ENCODE results near the gene ARSB. TPM values are rescaled to one million over a fixed set of nuclear protein-coding genes. Genes with fewer than 3 reads are reported as not detected.
A peak's percentile ranks its signal among the peaks of the same experiment; 100 is the strongest.

Gene ARSB
- total and polyA plus RNA-seq, 2 donors (not counting 1 experiment from before 2014, with no cell fraction given) = 10.1 to 27.7 TPM

- no peak overlapping the region for H2AFZ ChIP-seq (ENCODE audit: low read length)
- H3K36me3 ChIP-seq (ENCODE audit: control insufficient read depth, insufficient read depth, low read length) = peaks cover 1% of the 10 kb centered on the region
- no peaks in the 10 kb centered on the region for H3K27me3 ChIP-seq (ENCODE audit: control insufficient read depth, insufficient read depth, low read length)
- H3K9me3 ChIP-seq (ENCODE audit: control insufficient read depth, insufficient read depth, low read depth, low read length) = no peaks in the 10 kb centered on the region
- no peak for TF ChIP-seq EZH2 (IDR thresholded peaks at IDR 0.05; ENCODE audit: low read length, missing control alignments)
- TF ChIP-seq, protein P1, sequence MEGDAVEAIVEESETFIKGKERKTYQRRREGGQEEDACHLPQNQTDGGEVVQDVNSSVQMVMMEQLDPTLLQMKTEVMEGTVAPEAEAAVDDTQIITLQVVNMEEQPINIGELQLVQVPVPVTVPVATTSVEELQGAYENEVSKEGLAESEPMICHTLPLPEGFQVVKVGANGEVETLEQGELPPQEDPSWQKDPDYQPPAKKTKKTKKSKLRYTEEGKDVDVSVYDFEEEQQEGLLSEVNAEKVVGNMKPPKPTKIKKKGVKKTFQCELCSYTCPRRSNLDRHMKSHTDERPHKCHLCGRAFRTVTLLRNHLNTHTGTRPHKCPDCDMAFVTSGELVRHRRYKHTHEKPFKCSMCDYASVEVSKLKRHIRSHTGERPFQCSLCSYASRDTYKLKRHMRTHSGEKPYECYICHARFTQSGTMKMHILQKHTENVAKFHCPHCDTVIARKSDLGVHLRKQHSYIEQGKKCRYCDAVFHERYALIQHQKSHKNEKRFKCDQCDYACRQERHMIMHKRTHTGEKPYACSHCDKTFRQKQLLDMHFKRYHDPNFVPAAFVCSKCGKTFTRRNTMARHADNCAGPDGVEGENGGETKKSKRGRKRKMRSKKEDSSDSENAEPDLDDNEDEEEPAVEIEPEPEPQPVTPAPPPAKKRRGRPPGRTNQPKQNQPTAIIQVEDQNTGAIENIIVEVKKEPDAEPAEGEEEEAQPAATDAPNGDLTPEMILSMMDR (conservative IDR thresholded peaks at IDR 0.05 in 1 of 2, IDR thresholded peaks at IDR 0.05 in 1 of 2; ENCODE audit: low read depth in 1 of 2, low read length in 2 of 2) = no peak
- no peak overlapping the region for H3K4me2 ChIP-seq (ENCODE audit: extremely low read depth, insufficient read depth, low read length)
- no peak overlapping the region for H3K4me3 ChIP-seq (replicated peaks in 1 of 4; ENCODE audit: control extremely low read depth in 1 of 4, insufficient read depth in 1 of 4, low read depth in 3 of 4, low read length in 4 of 4)
- H4K20me1 ChIP-seq (ENCODE audit: control insufficient read depth, extremely low read depth, insufficient read depth, low read length) = no peaks in the 10 kb centered on the region
- no peak for DNase-seq (ENCODE audit: low read depth in 2 of 2)
- H3K9ac ChIP-seq (ENCODE audit: insufficient read depth, low read length) = no peak overlapping the region
- H3K4me1 ChIP-seq (ENCODE audit: control insufficient read depth, extremely low read depth, insufficient read depth, low read length) = no peaks in the 10 kb centered on the region
- H3K27ac ChIP-seq (ENCODE audit: insufficient read depth, low read length) = no peak overlapping the region
- H3K79me2 ChIP-seq (ENCODE audit: control insufficient read depth, insufficient read depth, low read length) = no peaks in the 10 kb centered on the region
These were observed 61.5 kb downstream of the ARSB start for GRCh38 chr5:78923622-78923970.

- Histone ChIP-seq H3K9ac (ENCODE audit: insufficient read depth, low read length) (no peak overlapping the region), H3K79me2 (ENCODE audit: control insufficient read depth, insufficient read depth, low read length) (no peaks in the 10 kb centered on the region), H3K4me3 (replicated peaks in 1 of 4; ENCODE audit: control extremely low read depth in 1 of 4, insufficient read depth in 1 of 4, low read depth in 3 of 4, low read length in 4 of 4) (no peak overlapping the region), H3K27me3 (ENCODE audit: control insufficient read depth, insufficient read depth, low read length) (no peaks in the 10 kb centered on the region), H3K27ac (ENCODE audit: insufficient read depth, low read length) (no peak overlapping the region), H3K9me3 (ENCODE audit: control insufficient read depth, insufficient read depth, low read depth, low read length) (no peaks in the 10 kb centered on the region), H4K20me1 (ENCODE audit: control insufficient read depth, extremely low read depth, insufficient read depth, low read length) (no peaks in the 10 kb centered on the region), H2AFZ (ENCODE audit: low read length) (no peak overlapping the region), H3K4me2 (ENCODE audit: extremely low read depth, insufficient read depth, low read length) (no peak overlapping the region), H3K36me3 (ENCODE audit: control insufficient read depth, insufficient read depth, low read length) (peaks cover 1% of the 10 kb centered on the region), H3K4me1 (ENCODE audit: control insufficient read depth, extremely low read depth, insufficient read depth, low read length) (no peaks in the 10 kb centered on the region)
- no peak for DNase-seq (ENCODE audit: low read depth in 2 of 2)
- TF ChIP-seq, protein P1 (conservative IDR thresholded peaks at IDR 0.05 in 1 of 2, IDR thresholded peaks at IDR 0.05 in 1 of 2; ENCODE audit: low read depth in 1 of 2, low read length in 2 of 2) = no peak
- no peak for TF ChIP-seq EZH2 (IDR thresholded peaks at IDR 0.05; ENCODE audit: low read length, missing control alignments)
These were observed 62.1 kb downstream of the ARSB start for GRCh38 chr5:78922879-78923621.

DNA sequence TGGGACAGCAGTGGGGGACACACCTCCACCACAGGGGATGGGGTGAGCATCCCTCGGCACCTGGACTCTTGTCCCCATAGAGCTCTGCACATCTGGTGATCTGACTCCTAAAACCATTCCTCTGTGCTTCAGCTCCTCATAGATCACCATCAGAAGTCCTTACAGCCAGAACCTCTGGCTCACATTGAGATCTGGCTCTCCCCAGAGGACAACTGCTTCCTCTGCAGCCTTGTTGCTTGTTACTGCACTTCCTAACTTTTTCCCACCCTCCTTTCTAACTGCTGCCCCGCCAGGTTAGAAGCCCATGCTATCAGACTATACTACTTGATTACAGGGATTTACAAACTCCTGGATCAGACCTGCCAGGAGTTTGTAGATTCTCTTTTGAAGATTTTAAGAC is 64.5 kb downstream of the ARSB start:
- no peak overlapping the region for H3K9ac ChIP-seq (ENCODE audit: insufficient read depth, low read length)
- H3K27me3 ChIP-seq (ENCODE audit: control insufficient read depth, insufficient read depth, low read length) = no peaks in the 10 kb centered on the region
- H3K4me2 ChIP-seq (ENCODE audit: extremely low read depth, insufficient read depth, low read length) = no peak overlapping the region
- H4K20me1 ChIP-seq (ENCODE audit: control insufficient read depth, extremely low read depth, insufficient read depth, low read length) = no peaks in the 10 kb centered on the region
- H3K27ac ChIP-seq (ENCODE audit: insufficient read depth, low read length) = no peak overlapping the region
- H3K9me3 ChIP-seq (ENCODE audit: control insufficient read depth, insufficient read depth, low read depth, low read length) = no peaks in the 10 kb centered on the region
- H3K4me1 ChIP-seq (ENCODE audit: control insufficient read depth, extremely low read depth, insufficient read depth, low read length) = no peaks in the 10 kb centered on the region
- H3K79me2 ChIP-seq (ENCODE audit: control insufficient read depth, insufficient read depth, low read length) = no peaks in the 10 kb centered on the region
- no peak for TF ChIP-seq EZH2 (IDR thresholded peaks at IDR 0.05; ENCODE audit: low read length, missing control alignments)
- TF ChIP-seq, protein P1 (conservative IDR thresholded peaks at IDR 0.05 in 1 of 2, IDR thresholded peaks at IDR 0.05 in 1 of 2; ENCODE audit: low read depth in 1 of 2, low read length in 2 of 2) = peak; percentile 70
- DNase-seq (ENCODE audit: low read depth in 2 of 2) = peak; percentile 49 to 74
- H2AFZ ChIP-seq (ENCODE audit: low read length) = no peak overlapping the region
- peaks cover 1% of the 10 kb centered on the region for H3K36me3 ChIP-seq (ENCODE audit: control insufficient read depth, insufficient read depth, low read length)
- no peak overlapping the region for H3K4me3 ChIP-seq (replicated peaks in 1 of 4; ENCODE audit: control extremely low read depth in 1 of 4, insufficient read depth in 1 of 4, low read depth in 3 of 4, low read length in 4 of 4)
